ENCODE results near the gene NRG2.
A peak's percentile ranks its signal among the peaks of the same experiment; 100 is the strongest.

NRG2 gene

DNA sequence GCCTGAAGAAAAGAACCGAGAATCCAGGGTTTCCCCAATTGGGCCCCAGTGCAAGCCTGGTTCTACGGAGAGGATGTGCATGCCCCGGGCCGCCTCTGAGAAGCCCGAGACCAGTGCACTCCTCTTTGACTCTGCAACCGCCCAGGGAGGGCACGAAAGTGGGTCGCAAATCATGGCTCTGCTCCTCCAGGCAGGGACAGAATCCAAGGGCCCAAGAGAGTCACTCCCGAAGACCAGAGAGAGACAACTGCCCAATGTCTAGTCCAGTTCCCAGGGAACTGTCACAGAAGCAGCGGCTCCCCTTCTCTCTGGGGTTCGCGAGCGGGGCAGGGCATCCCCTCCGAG lies 139.7 kb downstream of the NRG2 start:
- peak; percentile 28 for DNase-seq (ENCODE audit: low spot score)

DNA sequence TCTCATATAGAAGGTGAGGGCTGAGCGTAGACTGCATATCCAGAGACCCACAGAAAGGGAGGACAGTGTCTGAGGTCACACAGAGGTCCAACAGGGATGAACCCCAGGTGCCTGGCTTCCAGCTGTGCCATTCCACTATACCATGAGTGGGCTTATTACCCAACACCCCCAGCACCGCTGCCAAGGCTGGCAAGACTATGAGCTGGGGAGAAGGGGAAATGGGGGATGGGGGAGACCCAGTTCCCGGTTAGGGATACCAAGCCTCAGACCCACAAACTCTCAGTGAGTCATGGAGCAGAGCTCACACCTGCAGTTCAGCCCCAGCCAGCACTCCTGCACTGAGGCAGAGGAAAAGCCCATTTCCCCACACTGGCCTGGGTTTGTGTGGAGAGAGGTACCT lies 141.1 kb downstream of the NRG2 start:
- DNase-seq (ENCODE audit: low spot score): no peak

DNA sequence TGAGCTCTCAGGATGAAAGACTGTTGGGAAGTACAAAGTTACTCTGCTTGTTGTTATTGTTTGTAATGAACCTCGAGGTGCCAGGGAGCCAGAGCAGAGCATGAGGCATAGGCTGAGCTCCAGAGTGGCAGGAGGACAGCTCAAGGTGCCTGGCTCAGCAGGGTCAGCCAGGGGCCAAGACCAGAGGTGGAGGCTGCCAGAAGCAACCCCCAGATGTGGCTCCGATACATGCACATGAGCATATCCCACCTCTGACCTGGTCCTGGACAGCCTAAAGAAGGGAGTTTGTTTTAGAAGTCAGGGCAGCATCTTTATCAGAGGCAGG lies 141.9 kb downstream of the NRG2 start:
- DNase-seq (ENCODE audit: low spot score): no peak

DNA sequence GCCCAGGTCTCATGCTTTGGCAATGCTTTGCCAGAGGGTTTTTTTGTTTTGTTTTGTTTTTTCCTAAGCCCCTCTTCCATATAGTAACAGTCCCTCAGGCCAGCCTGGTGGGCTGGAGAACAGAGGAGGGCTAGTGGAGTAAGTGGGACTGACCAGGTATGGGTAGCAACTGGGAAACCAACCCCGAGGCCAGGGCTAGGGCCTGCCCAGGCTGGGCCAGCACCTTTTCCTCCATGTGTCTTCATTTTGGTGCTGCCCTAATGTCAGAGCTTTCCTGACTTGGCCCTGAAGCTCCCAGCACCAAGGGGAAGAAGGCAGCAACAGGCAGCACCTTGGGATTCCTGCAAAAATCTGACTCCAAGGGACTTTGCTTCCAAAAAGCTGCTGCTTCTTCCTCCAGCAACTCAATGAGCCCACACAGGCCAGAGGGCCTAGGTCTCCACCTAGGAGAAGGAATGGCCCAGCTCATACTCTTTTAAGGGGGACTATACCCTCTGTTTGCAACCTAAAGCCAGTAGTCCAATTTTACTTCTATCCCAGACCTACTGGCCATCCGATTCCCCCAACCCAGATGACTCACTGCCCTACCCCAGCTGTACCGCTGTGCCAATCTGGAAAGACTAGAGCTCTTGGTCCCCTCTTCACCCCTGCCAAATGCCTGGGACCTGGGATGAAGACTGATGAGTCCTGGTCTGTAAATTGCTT lies 142.4 kb downstream of the NRG2 start:
- no peak for DNase-seq (ENCODE audit: low spot score)

DNA sequence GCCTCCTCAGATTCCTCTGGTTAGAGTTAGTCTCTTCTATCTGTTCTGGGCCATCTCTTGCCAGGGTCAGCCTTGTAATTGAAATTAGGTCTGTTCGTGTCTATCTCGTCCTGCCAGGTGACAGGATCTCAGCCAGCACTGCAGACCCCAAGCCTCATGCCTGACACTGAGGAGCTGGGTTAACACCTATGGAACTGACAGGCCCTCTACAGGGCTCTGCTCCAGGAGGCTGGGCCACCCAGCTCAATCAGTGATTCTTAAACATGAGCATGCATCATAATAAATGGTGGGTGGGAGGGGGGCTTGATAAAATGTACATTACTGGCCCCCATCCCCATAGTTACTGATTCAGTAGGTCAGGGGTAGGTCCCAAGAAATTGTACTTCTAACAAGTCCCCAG lies 144.1 kb downstream of the NRG2 start:
- DNase-seq (ENCODE audit: low spot score): no peak

DNA sequence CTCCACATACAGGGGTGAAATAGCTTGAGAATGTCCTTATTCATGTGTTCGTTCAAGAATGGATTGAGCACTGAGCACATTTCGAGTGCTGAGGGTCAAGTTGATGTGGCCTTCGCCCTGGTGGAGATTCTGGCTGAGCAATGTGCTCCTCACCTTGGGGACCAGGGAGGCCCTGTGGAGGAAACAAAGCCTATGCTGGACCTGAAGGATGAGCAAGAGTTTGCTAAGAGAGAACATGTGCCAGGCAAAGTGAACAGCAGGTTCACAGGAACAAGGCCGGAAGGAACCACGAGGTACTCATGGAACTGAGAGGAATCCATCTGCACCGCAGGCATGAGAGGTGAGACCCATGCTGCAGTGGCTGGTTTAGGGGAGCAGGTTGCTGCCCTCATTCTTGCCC lies 145.1 kb downstream of the NRG2 start:
- no peak for DNase-seq (ENCODE audit: low spot score)

DNA sequence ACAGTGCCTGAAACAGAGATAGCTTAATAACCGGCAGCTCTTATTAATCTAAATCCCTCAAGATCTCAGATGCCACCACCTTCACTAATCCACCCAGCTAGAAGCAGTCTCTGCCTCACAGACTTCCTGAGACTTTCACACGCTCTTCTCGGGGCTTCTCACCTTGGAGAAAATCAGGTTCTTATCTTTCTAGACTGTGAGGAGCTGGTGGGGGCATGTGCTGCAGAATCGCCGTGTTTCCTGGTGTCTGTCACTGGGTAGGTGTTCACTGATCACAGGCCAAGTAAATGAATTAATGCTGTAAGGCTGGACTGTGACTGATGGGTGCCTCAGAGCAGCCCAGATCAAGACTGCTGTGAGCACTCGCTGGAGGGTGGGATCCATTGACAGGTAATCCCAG lies 145.8 kb downstream of the NRG2 start:
- DNase-seq (ENCODE audit: low spot score): no peak

DNA sequence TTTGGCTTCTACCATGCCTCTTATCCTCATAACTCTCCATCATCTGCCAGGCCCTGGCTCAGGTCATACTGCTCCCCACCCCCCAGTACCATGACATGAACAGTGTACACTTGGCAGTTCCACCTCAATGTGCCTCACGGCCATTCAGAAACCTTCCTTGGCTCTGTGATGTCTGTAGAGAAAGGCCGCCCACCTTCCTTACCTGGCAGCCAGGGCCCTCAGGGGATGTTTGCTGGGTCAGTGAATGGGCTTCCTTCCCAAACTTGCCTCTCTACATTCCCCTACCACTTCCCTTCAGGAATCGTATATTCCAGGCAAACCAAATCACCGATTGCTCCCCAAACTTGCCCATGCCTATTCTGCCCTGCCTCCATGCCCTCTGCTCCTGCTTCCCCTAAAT lies 146.4 kb downstream of the NRG2 start:
- no peak for DNase-seq (ENCODE audit: low spot score)

DNA sequence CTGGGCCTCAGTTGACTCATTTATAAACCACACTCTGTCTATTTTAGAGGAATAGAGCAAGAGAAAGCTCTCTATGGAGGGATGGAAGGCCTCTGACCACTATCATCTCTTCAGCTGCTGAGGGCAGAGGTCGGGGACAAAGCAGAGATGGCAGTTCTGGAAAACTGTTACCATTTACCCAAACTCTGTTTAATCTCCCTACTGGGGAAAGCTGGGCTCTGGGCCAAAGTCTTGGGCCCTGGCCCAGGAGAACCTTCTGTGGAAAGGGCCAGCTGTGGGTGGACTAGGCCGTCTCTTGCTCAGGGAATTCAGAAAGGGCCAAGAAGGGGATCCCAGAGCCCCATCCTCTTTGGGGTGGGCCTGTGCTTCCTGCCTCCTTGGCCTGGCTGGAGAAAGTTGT lies 147.5 kb downstream of the NRG2 start:
- no peak for DNase-seq (ENCODE audit: low spot score)

DNA sequence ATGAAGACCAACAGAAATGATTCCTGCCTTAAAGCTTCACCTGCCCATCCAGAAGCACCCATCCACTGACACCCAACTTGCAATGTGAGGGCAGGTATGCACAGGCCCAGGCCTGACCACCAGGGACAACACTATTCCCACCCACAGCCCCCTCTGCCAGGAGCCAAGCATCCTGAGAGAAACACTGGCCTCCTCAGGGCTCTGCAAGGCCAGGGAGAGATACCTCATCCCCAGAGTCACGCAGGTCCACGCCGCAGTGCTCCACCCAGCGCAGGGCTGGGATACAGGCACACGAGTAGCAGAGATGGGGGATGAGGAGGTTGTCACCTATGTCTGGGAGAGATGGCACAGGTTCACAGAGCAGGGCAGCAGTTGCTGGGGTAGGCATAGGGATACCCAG lies 148.1 kb downstream of the NRG2 start:
- no peak for DNase-seq (ENCODE audit: low spot score)

DNA sequence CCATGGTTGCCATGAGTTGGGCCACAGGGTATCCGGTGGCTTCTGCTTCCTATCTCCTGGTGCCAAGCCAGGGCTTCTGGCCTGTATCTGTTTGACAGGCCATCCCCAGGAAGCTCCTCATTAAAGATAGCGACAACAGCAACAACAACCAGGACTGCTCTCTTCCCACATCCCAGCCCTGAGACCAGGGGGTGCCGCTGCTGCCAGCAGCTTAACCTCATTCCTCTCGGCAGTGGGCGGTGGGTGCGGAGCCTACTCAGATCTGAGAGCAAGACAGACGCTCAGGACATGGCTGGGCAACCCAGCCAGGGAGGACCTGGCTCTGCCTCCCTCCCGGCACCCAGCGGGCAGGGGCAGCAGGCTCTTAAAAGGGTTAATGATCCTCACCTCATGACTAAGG lies 149.2 kb downstream of the NRG2 start:
- DNase-seq (ENCODE audit: low spot score): no peak

DNA sequence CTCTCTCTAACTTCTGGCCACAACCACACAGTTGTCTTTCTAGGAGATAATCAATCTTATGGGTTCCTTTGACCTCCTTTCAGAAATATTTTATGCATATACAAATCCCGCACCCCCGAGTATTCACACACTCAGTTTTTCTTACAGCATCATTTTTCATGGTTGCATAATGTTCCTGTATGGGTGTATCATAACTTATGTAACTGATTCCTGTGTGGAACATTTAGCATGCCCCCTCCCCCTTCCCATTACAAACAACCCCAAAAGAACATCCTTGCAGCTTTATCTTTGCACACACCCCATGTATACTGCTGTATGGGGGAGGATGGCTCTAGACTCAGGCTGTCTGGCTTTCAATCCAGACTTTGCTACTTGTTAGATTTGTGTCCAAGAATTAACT lies 153.7 kb downstream of the NRG2 start:
- no peak for DNase-seq (ENCODE audit: low spot score)

DNA sequence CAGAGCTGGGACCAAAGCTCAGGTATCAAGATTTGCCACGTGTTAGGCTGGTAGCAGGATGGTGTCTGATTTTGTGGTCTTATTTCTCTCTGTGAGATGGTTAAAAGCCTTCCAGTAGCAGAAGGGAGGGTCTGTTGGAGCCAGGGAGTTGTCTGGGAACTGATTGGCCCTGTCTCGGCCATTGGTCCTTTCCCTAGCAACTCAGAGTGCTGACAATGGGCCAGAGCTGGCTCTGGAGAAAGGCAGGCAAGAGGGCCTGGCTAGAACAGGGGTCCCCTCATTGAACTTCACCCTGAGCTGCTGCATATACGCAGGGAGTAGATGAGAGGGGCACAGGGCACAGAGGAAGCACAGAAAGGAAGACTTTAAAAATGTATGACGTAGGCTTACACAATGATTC lies 154.7 kb downstream of the NRG2 start:
- DNase-seq (ENCODE audit: low spot score): no peak

DNA sequence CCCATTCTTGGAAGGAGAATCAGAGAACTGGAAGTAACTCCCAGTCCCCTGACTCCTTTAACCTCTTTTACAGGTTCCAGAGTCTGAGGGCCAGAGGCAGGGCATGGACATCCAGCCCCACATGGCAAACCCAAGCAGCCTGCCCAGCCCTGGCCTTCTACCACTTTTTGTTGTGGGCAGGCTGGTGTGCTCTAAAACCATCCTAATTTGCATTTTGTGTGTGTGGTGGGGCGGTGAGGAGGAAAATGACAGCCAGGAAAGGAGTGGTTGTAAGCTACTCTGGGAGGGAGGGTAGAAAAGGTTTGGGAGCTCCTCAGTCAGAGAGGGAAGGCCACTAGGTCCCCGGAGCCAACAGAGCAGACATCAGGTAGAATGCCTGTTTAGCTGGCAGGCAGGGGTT lies 156.9 kb downstream of the NRG2 start:
- DNase-seq (ENCODE audit: low spot score): no peak

DNA sequence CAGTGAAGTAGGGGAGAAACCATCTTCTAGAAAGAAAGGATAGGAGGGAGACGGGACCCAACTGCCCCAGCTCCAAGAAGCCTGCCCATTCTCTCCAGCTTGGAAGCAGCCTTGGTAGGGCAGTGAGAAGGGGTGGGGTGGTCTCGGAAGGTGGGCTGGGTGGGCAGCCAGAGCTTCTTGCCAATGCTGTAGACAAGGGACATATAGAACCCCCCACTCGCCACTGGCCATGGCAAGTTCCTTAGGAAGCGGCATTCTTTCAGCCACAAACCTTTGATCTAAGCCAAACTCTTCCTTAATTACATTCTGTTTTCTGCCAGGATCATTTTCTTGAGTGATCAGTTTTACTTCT lies 157.3 kb downstream of the NRG2 start:
- DNase-seq (ENCODE audit: low spot score): no peak

DNA sequence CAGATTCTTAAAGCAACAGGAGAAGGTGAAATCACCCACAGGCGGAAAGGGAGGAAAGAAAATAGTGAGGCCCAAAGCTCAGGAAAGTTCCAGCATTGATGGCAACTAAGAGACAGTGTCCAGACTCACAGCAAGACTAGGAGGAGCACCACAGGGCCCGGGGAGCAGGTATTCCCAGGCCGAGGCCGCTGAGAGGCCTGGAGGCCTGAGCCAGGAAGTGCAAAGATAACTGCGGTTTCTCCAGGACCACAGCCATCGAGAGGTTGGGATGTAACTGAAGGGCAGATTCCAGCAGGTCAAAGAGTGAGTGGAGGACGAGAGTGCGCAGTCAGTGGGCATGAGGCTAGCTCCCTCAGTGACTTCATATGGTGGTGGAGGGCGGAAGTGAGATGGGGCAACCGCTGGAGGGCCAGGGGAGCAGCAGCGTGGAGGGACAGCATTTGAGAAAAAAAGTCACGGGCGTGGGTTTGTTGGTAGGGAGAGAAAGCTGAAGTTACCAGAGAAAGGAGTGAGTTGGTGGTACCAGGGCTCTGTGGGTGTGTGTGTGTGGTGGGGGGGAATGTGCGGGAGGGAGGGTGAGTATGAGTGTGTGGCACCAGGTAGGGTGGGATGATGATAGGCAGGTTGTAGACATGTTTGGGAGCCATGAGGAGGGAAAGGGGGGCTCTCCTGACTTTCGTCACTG lies 157.8 kb downstream of the NRG2 start:
- DNase-seq (ENCODE audit: low spot score): no peak

DNA sequence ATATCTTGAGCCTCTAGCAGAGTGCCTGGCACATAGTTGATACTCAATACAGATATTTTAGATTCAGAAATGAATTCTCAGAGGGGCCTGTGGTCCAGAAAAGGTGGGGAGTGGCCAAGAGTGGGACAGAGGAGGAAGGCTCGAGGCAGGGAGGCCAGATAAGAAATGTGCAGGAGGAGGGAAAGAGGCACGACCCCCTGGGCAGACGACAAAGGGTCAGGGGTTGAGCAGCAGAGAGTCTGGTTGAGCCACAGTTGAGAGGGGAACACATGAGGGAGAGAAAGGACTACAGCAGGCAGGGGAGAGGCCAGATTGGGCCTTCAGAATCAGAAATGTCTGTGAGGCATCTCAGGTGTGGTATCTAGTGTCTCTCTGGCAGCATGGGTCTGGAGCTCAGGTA lies 158.4 kb downstream of the NRG2 start:
- no peak for DNase-seq (ENCODE audit: low spot score)

DNA sequence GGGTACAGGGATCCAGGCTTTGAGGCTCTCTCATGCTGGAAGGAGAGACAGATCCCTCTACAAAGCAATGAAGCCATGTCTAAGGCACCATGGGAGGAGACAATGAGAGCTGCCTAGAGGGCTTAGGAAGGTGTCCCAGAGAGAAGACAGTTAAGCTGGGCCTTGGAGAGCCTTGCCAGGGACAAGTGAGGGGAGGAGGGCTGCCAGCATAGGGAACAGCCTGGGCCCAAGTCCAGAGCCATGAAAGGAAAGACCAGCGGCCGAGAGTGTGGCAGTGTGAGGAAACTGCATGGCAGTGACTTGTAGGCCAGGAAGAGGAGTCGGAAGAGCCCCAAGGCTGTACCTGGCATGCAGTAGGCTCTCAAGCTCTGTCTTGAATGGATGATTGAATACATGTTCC lies 159.0 kb downstream of the NRG2 start:
- DNase-seq (ENCODE audit: low spot score): no peak

DNA sequence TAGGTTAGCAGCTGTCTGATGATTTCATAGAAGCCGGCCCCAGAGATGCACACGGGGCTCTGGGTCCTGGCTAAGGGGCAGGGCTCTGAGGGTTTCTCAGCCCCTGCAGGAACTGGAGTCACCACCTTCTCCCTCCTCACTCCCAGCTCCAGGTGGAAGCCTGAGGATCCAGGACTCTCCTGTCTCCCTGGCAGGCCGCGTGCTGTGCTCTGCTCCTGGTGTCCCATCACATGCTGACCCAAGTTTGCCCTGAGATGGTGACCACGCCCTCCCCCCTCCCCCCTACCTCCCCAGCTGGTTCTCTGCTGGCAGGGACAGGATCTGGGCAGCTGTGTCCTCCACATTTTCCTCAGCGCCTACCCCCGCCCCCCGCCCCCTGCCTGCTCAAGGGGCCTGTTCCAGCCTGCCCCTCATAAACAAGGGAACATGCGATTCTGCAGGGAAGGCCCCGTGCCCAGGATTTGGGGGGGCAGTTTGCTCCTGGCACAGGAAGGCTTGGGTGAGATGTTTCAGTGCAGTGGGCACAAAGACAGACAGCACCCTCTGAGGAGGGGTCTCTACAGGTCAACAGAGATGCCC lies 160.0 kb downstream of the NRG2 start:
- DNase-seq (ENCODE audit: low spot score): no peak

DNA sequence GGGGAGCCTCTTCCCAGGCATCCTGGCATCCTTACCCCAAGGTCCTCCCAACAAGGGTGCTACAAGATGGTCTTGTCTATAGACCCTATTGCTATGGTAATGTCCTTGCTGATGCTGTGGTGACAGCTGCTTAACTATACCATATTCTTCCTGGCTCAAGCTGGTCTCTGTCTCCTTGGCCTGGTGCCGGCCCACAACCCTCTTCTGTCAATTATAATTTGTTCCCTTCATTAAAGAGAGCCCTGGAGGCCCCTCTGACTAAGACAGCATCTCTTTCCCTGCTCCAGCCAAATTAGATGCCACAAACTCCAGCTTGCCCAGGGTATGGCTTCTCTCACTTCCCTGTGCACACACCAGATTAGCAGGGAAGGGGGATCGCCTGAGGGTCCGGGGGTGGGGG lies 160.8 kb downstream of the NRG2 start:
- DNase-seq (ENCODE audit: low spot score): no peak

DNA sequence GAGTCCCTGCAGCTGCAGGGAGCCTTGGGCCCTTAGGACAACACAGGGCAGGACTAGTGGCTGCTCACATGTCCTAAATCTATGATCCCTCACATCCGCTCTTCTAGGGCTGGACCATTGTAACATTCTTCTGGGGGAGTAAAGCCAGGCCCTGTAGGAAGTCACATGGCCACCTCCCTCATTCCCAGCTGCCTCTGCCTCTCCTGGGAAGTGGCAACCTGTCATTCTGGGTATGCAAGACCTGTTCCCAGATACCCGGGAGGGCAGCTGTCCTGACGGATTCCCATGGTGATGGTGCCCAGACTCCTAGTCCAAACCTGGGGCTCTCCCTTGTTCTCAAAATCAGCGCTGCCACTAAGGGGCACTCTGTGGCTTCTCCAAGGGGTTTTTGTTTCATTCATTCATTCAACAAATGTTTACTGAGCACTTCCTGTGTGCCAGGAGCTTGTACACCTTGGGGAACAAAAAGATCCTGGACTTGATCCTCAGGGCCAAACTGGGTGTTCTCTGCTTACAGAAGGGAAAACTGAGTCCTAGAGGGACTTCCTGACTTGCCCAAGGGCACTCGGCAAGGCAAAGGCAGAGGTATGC lies 161.9 kb downstream of the NRG2 start:
- no peak for DNase-seq (ENCODE audit: low spot score)

DNA sequence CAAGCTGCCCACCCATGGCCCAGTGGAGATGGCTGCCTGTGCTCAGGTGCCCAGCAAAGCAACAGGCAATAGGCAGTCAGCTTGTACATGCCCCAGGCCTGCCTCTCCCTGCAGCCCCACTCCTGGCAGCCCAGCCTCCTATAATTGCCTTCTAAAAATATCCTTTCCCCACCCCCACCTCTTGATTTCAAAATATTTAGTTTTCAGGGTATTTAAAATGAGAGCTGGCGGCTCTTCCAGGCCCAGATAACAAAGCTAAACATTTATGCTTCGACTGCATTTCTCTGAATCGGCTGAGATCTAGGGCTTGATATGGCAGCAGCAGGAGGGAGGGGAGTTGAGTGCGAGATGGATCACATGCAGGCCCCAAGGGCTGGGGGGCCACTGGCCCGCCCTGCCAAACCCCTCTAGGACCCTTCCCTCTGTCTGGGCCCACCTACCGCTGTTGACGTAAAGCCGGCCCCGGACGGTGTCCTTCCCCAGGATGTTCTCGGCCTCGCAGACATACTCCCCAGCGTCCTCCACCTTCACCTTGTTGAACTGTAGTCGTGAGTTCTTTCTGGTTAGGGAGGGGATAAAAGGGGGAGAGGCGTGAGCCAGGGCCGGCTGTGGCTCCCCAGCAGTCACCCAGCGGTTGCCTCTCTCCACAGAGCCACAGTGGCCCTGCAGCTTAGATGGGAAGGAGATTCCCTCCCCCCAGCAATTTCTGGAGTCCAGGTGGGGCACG lies 162.5 kb downstream of the NRG2 start:
- DNase-seq (ENCODE audit: low spot score): no peak

DNA sequence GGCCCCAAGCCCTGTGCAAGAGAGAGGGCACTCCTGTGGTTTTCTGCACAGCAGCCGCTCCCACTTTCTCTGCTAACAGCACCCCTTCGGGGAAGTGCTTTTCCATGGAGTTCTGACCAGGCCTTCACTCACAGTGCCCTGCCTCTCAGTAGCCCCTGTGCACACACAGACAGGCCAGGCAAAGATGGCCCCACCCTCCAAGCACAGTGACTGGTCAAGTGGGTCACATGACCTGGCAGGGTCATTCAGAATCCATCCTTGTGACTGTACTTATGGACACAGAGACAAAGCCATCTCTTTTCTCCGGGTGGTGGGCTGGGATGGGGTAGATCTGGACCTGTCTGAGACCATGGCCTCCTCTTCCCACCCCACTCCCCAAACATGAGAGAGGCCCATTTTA lies 165.0 kb downstream of the NRG2 start:
- DNase-seq (ENCODE audit: low spot score): no peak
